ENCODE results near the gene NANOS3.

NANOS3 gene

DNA sequence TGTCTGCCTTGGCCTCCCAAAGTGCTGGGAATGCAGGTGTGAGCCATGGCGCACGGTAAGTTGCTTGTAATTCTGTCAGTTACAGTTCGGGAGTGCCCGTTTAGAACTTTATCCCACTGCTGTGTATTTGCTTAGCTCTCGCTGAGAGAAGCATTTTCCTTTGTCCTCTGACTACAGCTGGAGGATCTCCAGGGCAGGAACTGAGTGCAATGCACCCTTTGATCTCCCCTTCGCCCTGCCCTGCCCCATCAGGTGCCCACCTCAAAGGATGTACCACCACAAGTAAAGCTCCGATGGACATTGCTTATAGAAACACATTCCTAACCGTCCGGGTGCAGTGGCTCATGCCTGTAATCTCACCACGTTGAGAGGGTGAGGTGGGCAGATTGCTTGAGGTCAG lies 22.5 kb downstream of the NANOS3 start:
- no peak for TF ChIP-seq ZNF274 (IDR thresholded peaks at IDR 0.05; ENCODE audit: low read depth, low read length)
- H3K4me3 ChIP-seq (ENCODE audit: low read length), result no peak overlapping the region

DNA sequence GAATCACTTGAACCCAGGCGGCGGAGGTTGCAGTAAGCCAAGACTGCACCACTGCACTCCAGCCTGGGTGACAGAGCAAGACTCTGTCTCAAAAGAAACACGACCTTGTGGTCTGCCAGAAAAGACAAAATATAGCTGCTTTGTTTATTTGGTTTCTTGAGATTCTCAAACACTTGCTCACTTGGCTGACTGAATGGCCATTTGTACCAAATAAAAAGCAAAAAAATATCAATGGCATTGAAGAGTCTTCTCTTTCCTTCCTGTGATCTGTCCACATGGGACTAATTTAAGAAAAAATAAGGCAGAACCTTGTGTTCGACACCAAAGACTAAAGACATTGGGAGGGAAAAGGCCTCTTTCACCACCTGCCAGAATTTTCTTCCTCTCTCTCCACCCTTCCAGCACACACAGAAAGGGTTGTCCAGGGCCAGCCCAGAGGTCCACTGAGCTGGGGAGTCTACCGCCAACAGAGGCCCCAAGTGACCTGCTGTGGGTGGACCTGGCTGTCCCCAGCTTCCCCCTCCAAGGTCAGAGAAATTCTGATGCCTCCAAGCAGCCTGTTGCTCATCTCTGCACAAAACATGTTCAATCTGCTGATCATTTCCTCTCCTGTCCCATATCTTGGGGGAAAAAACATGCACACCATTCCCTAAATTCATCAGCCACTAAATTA lies 23.1 kb downstream of the NANOS3 start:
- H3K4me3 ChIP-seq (ENCODE audit: low read length), result no peak overlapping the region
- TF ChIP-seq ZNF274 (IDR thresholded peaks at IDR 0.05; ENCODE audit: low read depth, low read length), result no peak

DNA sequence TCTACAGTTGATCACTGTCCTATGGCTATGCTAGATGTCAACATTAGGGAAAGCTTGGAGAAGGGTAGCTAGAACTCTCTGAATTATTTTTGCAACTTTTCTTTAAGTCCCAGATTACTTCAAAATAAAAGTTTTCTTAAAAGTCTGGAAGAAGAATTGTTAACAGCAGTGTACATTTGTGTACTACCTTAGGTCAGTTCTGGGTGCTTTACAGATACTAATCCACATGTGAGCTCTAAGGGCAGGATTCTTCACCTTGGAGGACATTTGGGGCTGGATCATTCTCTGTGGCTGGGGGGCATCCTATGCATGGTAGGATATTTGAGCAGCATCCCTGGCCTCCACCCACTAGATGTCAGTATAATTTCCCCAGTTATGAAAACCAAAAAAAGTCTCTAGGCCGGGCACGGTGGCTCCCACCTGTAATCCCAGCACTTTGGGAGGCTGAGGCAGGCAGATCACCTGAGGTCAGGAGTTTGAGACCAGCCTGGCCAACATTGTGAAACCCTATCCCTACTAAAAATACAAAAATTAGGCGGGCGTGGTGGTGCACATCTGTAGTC lies 26.1 kb downstream of the NANOS3 start:
- TF ChIP-seq ZNF274 (IDR thresholded peaks at IDR 0.05; ENCODE audit: low read depth, low read length), result no peak
- H3K4me3 ChIP-seq (ENCODE audit: low read length), result no peak overlapping the region

DNA sequence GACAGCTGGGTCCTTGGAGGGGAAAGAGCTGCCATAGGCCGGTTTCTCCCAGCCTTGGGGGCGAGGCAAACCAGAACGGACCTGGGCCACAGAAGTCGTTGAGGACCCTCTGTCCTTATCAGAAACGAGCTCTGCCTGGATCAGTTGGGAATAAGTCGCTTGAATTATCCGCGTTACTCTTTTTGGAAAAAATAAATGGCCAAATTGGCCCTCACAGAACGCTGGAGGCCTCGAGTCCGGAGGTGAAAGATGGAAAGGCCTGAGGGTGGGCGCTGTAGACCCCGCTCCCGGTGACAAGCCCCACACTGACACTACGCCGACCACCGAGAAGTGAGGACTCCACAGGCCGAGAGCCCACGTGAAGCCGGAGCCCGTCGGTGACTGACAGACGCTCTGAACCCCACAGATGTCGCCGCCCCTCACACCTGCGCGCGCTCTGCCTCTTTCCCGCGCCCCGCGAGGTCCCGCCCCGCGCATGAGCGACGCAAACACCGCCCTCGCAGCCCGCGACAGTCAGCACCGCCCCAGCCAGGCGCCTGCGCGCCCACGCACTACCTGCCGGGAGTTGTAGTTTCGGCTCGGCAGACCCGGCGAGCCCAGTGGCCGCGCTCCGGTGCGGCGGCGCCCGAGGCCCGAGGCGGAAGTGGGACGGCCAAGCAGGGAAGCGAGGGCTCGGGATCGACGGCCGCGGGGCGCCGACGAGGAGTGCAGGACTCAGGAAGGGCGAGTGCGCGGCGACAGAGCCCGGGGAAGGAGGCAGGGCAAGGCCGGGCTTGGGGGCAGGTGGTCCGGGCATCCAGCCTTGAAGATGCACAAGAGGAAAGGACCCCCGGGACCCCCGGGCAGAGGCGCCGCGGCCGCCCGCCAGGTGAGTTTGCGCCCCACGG lies 28.9 kb downstream of the NANOS3 start, which contains the start of the genes BRME1 and CC2D1A:
Gene BRME1, minus strand, starts transcription at position 484 of the 887 bp plus-strand sequence. CDS start 1,225 bp downstream, outside the sequence.
Gene CC2D1A, plus strand, starts transcription at position 568 of the 887 bp plus-strand sequence. Its CDS starts 241 bp downstream, at position 809.
- no peak for TF ChIP-seq ZNF274 (IDR thresholded peaks at IDR 0.05; ENCODE audit: low read depth, low read length)
- peak within 1 kb of the TSS; percentile 81 for H3K4me3 ChIP-seq (ENCODE audit: low read length)

DNA sequence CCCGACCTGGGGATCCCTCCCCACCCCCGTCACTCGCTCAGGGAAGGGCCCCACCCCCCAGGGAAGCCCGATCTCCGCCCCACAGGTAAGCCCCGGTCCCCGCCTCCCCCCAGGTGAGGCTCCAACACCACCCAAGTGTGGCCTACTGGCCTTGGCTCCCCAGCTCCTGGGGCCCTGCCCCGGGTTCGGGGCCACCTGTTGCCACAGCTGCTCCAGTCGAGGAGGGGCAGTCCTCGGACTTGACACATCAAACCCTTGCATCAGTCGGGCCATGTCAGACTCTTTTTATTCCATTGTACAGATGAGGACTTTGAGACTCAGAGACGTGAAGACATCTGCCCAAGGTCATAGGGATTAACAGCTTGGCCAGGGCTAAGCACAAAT lies 29.6 kb downstream of the NANOS3 start:
- no peak for TF ChIP-seq ZNF274 (IDR thresholded peaks at IDR 0.05; ENCODE audit: low read depth, low read length)
- peak overlapping the region; percentile 81 for H3K4me3 ChIP-seq (ENCODE audit: low read length)

DNA sequence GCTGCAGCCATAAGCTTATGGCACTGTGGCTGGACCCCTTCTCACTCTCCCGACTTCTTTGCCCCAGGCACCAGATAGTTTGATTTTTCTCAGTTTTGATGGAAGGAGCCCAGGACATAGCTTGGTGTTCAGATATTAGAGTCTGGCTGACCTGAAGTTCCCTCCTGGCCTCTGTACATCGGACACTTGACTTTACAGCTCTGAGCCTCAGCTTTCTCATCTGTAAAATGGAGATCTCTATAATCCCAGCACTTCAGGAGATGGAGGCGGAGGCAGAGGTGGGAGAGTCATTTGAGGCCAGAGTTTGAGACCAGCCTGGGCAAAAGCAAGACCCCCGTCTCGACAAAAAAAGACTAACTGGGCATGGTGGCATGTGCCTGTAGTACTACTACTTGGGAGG lies 30.0 kb downstream of the NANOS3 start:
- no peak for TF ChIP-seq ZNF274 (IDR thresholded peaks at IDR 0.05; ENCODE audit: low read depth, low read length)
- H3K4me3 ChIP-seq (ENCODE audit: low read length), result peak overlapping the region; percentile 81

DNA sequence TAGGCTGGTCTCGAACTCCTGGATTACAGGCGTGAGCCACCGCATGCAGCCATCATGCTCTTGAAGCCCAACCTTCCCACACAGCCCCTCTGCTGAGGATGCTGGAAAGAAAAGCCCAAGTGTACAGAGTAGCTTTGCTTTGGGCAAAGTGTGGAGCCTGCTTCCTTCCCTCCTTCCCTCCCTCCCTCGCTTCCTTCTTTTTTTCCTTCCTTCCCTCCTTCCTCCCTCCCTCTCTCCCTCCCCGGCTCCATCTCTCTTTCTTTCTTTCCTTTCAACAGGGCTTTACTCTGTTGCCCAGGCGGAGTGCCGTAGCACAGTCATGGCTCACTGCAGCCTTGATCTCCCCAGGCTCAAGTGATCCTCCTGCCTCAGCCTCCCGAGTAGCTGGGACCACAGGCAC lies 31.7 kb downstream of the NANOS3 start:
- no peak for TF ChIP-seq ZNF274 (IDR thresholded peaks at IDR 0.05; ENCODE audit: low read depth, low read length)
- H3K4me3 ChIP-seq (ENCODE audit: low read length), result no peak overlapping the region

DNA sequence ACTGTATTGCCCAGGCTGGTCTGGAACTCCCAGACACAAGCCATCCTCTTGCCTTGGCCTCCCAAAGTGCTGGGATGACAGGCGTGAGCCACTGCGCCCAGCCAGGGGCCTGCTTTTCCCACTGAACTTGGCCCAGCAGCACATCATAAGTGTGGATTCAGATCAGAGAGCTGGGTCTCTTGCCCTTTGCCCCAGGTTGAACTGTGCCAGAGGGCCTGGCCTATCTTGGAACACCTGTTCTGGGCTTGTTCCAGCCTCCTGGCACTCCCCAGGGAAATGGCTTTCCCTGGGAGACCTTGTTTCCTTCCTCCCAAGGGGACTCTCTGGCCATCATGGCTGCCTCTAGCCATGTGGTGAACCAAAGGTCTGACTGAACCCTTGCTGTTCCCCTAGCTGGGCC lies 32.5 kb downstream of the NANOS3 start:
- no peak for TF ChIP-seq ZNF274 (IDR thresholded peaks at IDR 0.05; ENCODE audit: low read depth, low read length)
- no peak overlapping the region for H3K4me3 ChIP-seq (ENCODE audit: low read length)

DNA sequence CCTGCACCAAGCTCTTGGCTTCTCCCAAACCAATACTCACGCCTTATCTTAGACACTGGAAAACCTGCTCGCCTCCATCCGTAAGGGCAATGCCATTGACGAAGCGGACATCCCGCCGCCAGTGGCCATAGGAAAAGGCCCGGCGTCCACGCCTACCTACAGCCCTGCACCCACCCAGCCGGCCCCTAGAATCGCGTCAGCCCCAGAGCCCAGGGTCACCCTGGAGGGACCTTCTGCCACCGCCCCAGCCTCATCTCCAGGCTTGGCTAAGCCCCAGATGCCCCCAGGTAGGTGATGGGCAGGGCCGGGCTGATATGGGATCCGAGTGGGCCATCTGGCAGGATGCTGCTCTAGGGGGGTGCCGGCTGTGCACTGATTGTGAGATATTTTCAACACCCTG lies 36.4 kb downstream of the NANOS3 start:
- TF ChIP-seq ZNF274 (IDR thresholded peaks at IDR 0.05; ENCODE audit: low read depth, low read length), result no peak
- no peak overlapping the region for H3K4me3 ChIP-seq (ENCODE audit: low read length)

DNA sequence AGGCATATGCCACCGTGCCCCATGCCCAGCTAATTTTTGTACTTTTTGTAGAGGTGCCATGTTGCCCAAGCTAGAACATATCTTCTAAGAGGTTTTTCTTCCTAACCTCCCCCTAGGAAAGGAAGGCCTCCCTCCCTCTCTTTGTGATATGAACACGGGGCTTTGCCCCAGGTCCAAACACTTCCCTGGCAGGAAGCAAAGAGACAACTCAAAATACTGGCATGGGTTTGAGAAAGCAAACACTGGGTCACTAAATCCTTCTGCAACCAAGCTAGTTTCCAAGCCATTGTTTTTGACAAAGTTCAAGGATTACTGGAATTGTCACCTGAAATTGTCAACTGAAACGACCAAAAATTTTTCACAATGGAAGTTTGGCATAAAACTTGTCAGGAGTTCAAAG lies 37.8 kb downstream of the NANOS3 start:
- TF ChIP-seq ZNF274 (IDR thresholded peaks at IDR 0.05; ENCODE audit: low read depth, low read length), result no peak
- H3K4me3 ChIP-seq (ENCODE audit: low read length), result no peak overlapping the region

DNA sequence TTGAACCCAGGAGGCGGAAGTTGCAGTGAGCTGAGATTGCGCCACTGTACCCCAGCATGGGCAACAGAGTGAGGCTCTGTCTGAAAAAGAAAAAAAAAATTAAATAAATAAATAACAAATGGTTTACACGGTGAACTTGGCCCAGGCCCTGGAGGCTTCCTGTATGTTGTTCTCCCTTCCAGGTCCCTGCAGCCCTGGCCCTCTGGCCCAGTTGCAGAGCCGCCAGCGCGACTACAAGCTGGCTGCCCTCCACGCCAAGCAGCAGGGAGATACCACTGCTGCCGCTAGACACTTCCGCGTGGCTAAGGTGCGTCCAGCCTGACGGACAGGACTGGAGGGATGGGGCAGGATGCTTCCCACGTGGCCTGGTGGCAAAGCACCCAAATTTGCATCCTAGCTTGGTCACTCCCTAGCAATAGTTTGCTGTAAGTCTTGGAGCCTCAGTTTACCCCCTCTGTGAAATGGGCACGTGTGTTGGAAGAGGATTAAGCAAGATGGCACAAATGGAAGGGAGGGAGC lies 41.0 kb downstream of the NANOS3 start:
- H3K4me3 ChIP-seq (ENCODE audit: low read length), result no peak overlapping the region
- TF ChIP-seq ZNF274 (IDR thresholded peaks at IDR 0.05; ENCODE audit: low read depth, low read length), result no peak

DNA sequence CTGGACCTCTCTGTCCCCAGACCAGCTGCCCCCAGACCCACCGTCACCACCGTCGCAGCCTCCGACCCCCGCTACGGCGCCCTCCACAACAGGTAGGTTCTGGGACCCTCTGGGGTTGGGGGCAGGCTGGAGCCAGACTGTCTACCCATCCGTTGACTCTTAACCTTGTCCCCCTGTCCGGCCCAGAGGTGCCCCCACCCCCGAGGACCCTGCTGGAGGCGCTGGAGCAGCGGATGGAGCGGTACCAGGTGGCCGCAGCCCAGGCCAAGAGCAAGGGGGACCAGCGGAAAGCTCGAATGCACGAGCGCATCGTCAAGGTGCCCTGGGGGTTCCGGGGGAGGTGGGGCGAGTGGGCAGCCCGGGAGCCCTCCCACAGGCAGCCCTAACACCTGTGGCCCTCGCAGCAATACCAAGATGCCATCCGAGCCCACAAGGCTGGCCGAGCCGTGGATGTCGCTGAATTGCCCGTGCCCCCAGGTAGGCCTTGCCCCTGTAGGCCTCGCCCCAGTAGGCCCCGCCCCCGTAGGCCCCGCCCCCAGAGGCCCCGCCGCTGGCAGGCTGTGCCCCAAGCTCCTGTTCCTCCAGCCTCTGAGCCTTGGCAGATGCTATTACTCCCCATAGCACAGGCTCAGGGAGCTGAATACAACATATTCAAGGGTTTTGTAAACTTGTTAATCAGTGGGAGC lies 41.9 kb downstream of the NANOS3 start:
- no peak overlapping the region for H3K4me3 ChIP-seq (ENCODE audit: low read length)
- TF ChIP-seq ZNF274 (IDR thresholded peaks at IDR 0.05; ENCODE audit: low read depth, low read length), result no peak

DNA sequence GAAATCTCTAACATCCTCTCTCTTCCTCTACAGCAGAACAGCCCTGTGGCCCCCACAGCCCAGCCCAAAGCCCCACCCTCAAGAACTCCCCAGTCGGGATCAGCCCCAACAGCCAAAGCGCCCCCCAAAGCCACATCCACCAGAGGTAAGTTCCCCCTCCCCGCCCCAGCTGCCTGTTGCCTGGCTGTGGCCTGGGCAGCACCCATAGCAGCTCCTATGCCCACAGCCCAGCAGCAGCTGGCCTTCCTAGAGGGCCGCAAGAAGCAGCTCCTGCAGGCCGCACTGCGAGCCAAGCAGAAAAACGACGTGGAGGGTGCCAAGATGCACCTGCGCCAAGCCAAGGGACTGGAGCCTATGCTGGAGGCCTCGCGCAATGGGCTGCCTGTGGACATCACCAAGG lies 43.6 kb downstream of the NANOS3 start:
- no peak overlapping the region for H3K4me3 ChIP-seq (ENCODE audit: low read length)
- TF ChIP-seq ZNF274 (IDR thresholded peaks at IDR 0.05; ENCODE audit: low read depth, low read length), result no peak

Measured in GM08714 (cell line).